GM18517 (cell line): ENCODE data around the gene MYOZ3.

Source experiments
- ATAC-seq: cut with Tn5 transposase; IDR thresholded peaks from one replicate; pipeline ENCODE4 v1.9.1; 2021; ENCODE audit warnings: mild to moderate bottlenecking, moderate library complexity; ENCODE audit not compliant: unreplicated experiment

The MYOZ3 gene

DNA sequence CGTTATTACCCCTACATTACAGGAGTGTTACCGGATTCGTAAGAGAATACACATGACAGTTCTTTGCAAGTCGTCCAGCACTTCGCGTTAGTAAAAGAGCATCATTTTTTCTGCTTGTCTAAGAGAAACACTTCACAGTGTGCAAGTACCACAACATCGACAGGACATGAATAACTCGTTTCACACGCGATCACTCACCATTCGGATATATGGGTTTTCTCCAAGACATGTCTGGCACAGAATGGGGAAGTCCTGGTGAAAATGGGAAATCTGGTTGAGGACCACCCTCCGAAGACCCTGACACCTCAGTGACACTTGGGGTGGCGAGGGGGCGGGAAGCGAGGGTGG, 39.2 kb downstream of the MYOZ3 start:
- peak; percentile 6 for ATAC-seq

DNA sequence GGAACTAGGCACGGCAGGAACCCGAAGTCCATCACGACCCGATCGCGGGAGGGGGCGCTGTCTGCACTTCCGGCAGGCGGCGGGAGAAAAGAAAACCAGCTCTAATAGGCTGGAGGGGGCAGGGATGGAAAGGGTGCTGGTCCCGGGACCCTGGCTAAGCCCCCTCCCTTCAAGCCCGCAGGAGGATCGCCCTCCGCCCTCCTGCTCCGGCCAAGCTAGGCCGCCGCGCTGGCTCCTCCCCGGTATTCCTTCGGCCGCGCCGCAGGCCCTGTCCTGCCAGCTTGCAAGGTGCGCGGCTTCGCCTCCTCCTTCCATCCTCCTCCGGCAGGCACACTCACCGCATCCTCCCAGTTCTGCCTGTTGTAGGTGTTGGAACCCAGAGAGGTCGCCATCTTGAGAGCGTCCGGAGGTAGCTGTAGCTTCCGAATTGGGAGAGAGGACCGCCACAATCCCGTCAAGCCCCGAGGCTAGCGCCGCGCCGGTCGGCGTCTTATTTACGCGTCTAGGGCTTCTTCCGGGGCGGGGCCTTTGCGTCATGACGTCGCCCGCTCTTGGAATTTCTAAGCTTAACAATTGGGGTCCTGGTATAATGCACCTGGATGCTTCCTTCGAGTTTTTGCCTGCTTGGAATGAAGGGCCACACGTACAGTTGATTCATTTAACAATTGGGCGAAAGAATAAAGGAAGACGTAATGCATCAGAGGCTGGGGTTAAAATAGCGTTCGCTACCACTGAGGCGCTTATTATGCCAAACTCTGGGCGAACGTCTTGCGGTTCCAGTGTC, 39.7 kb downstream of the MYOZ3 start, which contains the start of gene RBM22:
Gene RBM22 (minus strand): TSS at position 469 of the 784 bp plus-strand sequence. CDS start 77 bp downstream, at position 392.
- ATAC-seq = peak; percentile 90

DNA sequence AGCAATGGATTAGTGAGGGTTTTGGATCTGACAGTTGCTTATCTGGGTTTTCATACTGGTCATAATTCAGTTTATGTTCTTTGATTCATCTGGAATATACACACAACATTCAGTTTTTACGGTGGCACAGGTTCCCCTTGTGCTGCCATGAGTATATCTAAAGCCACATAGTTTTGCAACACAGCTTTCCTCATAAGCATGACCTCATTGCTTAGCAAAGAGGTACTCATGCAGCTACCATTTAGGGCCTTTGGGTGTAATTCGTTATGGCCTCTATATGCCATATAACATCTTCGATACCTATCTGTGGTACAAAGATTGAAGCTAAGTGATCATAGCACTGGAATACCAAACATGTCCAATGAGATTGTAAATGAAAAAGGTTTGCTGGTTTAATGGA, 42.7 kb downstream of the MYOZ3 start:
- ATAC-seq = no peak

DNA sequence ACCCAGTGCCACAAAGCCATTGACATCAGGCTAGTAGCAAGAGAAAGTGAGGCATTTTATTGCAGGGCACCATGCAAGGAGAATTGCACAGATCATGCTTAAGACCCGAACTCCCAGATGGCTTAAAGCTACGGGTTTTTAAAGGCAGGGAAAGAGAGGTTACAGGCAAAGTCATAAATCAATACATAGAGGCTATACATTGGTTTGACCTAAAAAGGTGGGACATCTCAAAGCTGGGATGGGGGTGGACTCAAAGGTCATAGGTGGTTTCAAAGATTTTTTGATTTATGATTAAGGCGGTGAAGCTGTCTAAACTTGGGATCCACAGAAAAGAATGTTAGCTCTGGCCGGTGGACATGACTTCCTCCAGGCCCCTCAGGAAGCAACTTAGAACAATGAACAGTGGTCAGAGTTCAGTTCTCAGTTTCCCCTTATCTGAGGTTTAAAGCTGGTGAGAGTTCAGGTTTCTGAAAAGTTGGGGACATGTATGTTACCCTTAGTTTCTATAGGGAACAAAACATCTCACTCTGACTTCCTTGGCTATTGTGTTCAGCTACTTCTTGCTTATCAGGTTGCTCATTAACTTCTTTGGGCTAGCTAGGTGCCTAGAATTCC, 45.8 kb downstream of the MYOZ3 start:
- no peak for ATAC-seq

DNA sequence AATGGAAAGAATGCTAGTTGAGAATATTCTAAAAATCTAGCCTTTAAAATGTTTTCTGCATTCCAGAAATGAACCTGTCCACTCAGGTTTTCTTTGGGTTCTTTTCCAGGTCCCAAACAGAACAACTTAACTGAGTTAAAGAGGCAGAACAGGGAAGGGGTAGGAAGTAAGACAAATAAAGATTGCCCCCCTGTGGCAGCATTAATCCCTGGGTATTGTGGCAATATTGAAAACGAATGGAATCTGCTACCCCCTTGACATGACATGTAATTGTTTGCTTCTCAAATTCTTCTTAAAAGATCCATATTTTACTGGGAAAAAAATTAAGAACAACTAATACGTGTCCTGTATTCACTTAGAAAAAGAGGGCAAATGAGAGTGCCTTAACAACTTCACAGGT, 49.1 kb downstream of the MYOZ3 start:
- no peak for ATAC-seq

DNA sequence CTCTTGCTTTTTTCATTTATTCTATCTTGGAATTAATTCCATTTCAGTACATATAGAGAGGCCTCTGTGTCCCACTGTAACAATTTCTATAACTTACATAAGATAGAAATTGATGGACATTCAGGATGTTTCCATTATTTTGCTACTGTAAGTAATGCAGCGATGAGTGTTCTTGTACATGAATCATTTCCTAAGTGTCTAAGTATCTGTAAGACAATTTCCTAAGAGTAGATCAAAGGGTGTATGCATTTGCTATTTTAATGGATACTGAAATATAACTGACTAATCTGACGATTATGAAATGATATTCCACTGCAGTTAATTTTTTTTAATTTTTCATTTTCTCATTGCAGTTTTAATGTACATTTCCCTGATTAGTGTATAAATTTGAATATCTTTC, 62.8 kb downstream of the MYOZ3 start:
- no peak for ATAC-seq
